Type B pancreatic cell (in vitro differentiated cells): Measurements from ENCODE around the gene NCF1. TPM values are rescaled to one million over a fixed set of nuclear protein-coding genes. Genes with fewer than 3 reads are reported as not detected.
"Not testable (repeated sequence)": the region's sequence is repeated elsewhere in the genome, so short reads cannot be mapped to it uniquely, and the experiment has no call there.

Experiments
- DNase-seq: peaks from one replicate; pipeline ENCODE4 v3.0.0; 2021; ENCODE audit warnings: mixed read lengths; ENCODE audit not compliant: unreplicated experiment; ENCODE audit errors: extremely low spot score
- H3K27ac Mint-ChIP-seq: 2 replicates; pipeline ENCODE4 v1.8.0; 2021; ENCODE audit warnings: mild to moderate bottlenecking, mixed read lengths
- H3K27me3 Mint-ChIP-seq: 2 replicates; pipeline ENCODE4 v1.8.0; 2021; ENCODE audit warnings: mixed read lengths
- H3K36me3 Mint-ChIP-seq: 2 replicates; pipeline ENCODE4 v1.8.0; 2021; ENCODE audit warnings: mixed read lengths
- H3K4me1 Mint-ChIP-seq: one replicate; pipeline ENCODE4 v1.8.0; 2021; ENCODE audit warnings: mixed read lengths; ENCODE audit not compliant: unreplicated experiment
- H3K4me3 Mint-ChIP-seq: 2 replicates; pipeline ENCODE4 v1.8.0; 2021; ENCODE audit warnings: mild to moderate bottlenecking, mixed read lengths
- H3K9me3 Mint-ChIP-seq: 2 replicates; pipeline ENCODE4 v1.8.0; 2021; ENCODE audit warnings: mixed read lengths
- long read RNA-seq: library from polyadenylated mRNA; unstranded; transcript quantifications from one replicate; pipeline ENCODE4 v2.0.0, GENCODE V29; 2020
- total RNA-seq: library from RNA; stranded (reverse); gene quantifications from 2 replicates; pipeline ENCODE4 v1.2.1, GENCODE V29; 2021; ENCODE audit warnings: low replicate concordance
- TF ChIP-seq, protein P1 (sequence below): fragments of 200-600 bp; sonication (generic); conservative IDR thresholded peaks from 2 replicates; pipeline ENCODE4 v1.5.0; 2021; ENCODE audit warnings: antibody characterized with exemption, mild to moderate bottlenecking

NCF1 gene
- not detected in 2 replicates for total RNA-seq
- long read RNA-seq = 0 reads

GRCh38 chr7:74773760-74774750 lies at the start of gene NCF1:
Gene NCF1, plus strand, starts transcription at chr7:74774011. Its CDS starts 21 bp downstream, at chr7:74774032.
- H3K4me3 Mint-ChIP-seq, H3K4me1 Mint-ChIP-seq, DNase-seq, H3K27ac Mint-ChIP-seq, H3K36me3 Mint-ChIP-seq, H3K27me3 Mint-ChIP-seq, H3K9me3 Mint-ChIP-seq: not testable (repeated sequence)

- Mint-ChIP-seq H3K36me3 (peaks cover 16% of the 10 kb centered on the region), H3K9me3 (no peaks in the 10 kb centered on the region), H3K27me3 (no peaks in the 10 kb centered on the region), H3K27ac (no peak overlapping the region), H3K4me3 (no peak overlapping the region), H3K4me1 (peaks cover 5% of the 10 kb centered on the region)
- no peak for DNase-seq
- TF ChIP-seq, protein P1, sequence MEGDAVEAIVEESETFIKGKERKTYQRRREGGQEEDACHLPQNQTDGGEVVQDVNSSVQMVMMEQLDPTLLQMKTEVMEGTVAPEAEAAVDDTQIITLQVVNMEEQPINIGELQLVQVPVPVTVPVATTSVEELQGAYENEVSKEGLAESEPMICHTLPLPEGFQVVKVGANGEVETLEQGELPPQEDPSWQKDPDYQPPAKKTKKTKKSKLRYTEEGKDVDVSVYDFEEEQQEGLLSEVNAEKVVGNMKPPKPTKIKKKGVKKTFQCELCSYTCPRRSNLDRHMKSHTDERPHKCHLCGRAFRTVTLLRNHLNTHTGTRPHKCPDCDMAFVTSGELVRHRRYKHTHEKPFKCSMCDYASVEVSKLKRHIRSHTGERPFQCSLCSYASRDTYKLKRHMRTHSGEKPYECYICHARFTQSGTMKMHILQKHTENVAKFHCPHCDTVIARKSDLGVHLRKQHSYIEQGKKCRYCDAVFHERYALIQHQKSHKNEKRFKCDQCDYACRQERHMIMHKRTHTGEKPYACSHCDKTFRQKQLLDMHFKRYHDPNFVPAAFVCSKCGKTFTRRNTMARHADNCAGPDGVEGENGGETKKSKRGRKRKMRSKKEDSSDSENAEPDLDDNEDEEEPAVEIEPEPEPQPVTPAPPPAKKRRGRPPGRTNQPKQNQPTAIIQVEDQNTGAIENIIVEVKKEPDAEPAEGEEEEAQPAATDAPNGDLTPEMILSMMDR = no peak
Observed at GRCh38 chr7:74725840-74726239, 48.0 kb upstream of the NCF1 start.

- H3K9me3 Mint-ChIP-seq = no peaks in the 10 kb centered on the region
- no peak overlapping the region for H3K4me3 Mint-ChIP-seq
- DNase-seq = no peak
- TF ChIP-seq, protein P1 = no peak
- peaks cover 5% of the 10 kb centered on the region for H3K4me1 Mint-ChIP-seq
- H3K36me3 Mint-ChIP-seq = peaks cover 16% of the 10 kb centered on the region
- no peak overlapping the region for H3K27ac Mint-ChIP-seq
- no peaks in the 10 kb centered on the region for H3K27me3 Mint-ChIP-seq
Observed at GRCh38 chr7:74726309-74727101, 47.3 kb upstream of the NCF1 start.

DNA sequence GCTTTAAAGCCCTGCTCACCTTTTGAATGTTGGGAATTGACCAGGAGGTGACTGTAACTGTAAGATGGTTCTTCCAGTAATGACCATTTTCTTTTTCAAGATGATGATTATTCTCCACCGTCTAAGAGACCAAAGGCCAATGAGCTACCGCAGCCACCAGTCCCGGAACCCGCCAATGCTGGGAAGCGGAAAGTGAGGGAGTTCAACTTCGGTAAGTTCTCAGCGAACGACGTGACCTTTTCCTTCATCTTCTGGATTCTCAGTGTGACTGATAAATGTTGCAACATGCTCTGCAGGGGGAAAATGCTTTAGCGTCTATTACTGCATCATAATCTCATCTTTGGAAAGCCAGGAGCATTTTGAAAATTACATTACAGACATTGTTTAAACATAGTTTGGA lies 45.1 kb upstream of the NCF1 start:
- not testable (repeated sequence) for H3K4me1 Mint-ChIP-seq

DNA sequence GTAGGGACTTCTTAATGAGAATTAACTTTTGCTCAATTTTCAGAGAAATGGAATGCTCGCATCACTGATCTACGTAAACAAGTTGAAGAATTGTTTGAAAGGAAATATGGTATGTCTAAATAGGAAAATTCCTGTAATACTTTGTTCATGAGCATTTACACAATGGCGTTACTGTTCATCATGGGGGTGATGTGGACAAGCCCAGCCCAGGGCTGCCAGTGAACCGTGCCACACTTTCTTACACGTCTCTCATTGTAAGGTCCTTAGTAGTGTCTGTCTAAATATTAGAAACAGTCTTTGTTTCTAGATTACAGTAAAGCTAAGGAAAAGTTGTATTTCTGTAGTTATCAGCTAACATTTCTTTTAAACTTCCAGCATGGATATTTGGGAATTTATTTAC lies 43.6 kb upstream of the NCF1 start:
- not testable (repeated sequence) for H3K27me3 Mint-ChIP-seq, H3K4me1 Mint-ChIP-seq, DNase-seq, H3K27ac Mint-ChIP-seq, H3K4me3 Mint-ChIP-seq, H3K9me3 Mint-ChIP-seq, H3K36me3 Mint-ChIP-seq

More for the DNA sequence above, 45.1 kb upstream of the NCF1 start:
- not testable (repeated sequence) for DNase-seq, H3K27ac Mint-ChIP-seq, H3K9me3 Mint-ChIP-seq, H3K27me3 Mint-ChIP-seq, H3K4me3 Mint-ChIP-seq, H3K36me3 Mint-ChIP-seq

DNA sequence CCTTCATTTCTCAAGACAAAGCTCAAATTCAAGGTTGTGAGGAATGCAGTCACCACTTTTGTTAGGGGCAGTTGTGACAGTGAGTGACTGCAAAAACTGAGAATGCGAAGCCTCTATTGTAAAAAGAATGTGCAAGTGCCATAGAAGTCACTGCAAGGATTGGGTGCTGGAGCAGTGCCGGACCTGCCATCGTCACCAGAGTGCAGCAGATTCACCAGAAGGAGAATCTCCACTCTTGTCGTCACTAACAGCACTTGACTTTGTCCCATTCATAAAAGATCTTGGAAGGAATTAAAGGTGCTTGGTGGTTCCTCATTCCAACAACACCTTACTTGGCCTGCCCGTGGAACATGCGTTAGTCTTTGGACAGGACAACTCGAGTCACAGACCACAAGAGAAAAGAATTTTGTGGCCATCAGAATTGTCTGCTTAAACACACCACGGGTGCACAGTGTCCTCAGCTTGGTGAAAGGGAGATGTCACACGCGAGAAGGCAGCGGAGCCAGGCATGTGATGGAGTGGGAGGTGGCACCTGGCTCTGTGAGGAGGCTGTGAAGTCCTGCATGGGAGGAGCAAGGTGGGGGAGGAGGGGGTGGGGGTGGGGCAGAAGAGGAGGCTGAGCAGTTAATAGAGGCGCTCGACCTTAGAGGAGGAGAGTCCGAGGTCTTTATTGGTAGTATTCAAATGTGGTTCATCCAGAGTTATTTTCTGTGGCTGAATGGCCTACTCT lies 33.7 kb upstream of the NCF1 start:
- H3K36me3 Mint-ChIP-seq, DNase-seq, H3K27me3 Mint-ChIP-seq, H3K27ac Mint-ChIP-seq, H3K4me3 Mint-ChIP-seq, H3K9me3 Mint-ChIP-seq, H3K4me1 Mint-ChIP-seq: not testable (repeated sequence)

DNA sequence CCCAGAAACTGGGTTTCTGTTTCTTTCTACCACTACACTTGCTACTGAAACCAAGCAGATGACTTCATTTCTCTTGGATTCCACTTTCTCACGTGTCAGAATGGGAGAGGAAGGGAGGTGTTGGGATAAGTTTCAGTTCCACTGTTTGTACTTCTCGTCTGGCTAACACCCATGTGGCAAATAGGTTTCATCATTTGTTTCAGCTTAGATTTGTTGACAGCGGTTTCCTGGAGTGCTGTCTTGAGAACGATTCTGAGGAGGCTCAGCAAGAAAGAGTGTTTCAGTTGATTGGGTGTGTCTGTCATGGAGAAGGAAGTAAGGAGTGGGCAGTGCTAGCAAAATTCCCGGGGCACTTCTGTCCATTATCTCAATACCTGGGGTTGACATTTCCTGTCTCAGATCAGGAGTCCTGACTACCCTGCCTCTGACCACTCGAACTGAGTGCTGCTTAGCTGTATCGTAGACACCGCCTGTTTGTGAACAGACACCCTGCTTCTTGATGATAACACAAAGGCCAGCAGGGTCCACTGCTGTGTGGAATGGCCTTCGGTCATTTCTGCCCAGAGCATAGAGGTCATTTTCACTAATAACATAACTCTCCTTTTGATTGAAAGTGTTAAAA lies 29.8 kb upstream of the NCF1 start:
- H3K9me3 Mint-ChIP-seq, DNase-seq, H3K27ac Mint-ChIP-seq, H3K36me3 Mint-ChIP-seq, H3K4me3 Mint-ChIP-seq, H3K4me1 Mint-ChIP-seq, H3K27me3 Mint-ChIP-seq: not testable (repeated sequence)

DNA sequence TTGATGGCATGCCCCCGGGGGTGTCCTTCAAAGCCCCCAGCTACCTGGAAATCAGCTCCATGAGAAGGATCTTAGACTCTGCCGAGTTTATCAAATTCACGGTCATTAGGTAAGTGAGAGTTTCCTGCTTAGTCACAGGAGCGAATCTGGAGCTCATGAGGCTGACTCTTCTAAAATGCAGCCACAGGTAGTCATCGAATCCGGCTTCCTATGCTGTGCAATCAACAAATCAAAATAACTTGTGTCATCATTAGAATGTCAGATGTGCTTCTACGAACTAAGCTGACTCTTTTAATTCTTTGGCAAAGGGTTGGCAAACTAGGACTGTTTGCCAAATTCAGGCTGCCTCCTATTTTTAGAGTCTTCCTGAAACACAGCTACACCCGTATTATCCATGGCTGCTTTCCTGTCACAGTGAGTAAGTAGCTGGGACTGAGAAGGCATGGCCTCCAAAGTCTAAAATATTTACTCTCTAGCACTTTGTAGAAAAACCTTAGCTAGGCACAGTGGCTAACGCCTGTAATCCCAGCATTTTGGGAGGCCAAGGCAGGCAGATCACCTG lies 19.8 kb upstream of the NCF1 start:
- not testable (repeated sequence) for H3K27ac Mint-ChIP-seq, H3K4me3 Mint-ChIP-seq, H3K9me3 Mint-ChIP-seq, H3K36me3 Mint-ChIP-seq, H3K27me3 Mint-ChIP-seq, DNase-seq, H3K4me1 Mint-ChIP-seq

GRCh38 chr7:74756673-74757072 lies 17.1 kb upstream of the NCF1 start:
- H3K4me3 Mint-ChIP-seq, H3K27ac Mint-ChIP-seq, H3K36me3 Mint-ChIP-seq, H3K27me3 Mint-ChIP-seq, H3K4me1 Mint-ChIP-seq, H3K9me3 Mint-ChIP-seq, DNase-seq: not testable (repeated sequence)

DNA sequence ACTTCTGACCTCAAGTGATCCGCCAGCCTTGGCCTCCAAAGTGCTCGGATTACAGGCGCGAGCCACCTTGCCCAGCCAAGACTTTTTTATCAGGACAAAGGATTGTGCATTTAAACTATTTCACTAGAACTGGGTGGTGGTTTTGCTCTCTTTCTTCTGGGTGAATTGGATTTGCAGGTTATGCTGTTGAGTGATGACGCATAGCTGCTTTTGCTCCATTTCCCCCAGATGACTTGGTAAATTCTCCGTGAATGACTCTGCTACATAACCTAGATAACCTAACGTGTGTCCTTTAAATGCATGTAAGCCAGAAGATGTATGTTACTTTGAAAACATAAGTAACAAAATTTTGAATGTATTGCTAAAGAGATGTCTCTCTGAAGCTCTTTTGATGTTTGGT lies 15.5 kb upstream of the NCF1 start:
- not testable (repeated sequence) for H3K4me1 Mint-ChIP-seq, H3K27ac Mint-ChIP-seq, H3K27me3 Mint-ChIP-seq, H3K36me3 Mint-ChIP-seq, DNase-seq, H3K4me3 Mint-ChIP-seq, H3K9me3 Mint-ChIP-seq

DNA sequence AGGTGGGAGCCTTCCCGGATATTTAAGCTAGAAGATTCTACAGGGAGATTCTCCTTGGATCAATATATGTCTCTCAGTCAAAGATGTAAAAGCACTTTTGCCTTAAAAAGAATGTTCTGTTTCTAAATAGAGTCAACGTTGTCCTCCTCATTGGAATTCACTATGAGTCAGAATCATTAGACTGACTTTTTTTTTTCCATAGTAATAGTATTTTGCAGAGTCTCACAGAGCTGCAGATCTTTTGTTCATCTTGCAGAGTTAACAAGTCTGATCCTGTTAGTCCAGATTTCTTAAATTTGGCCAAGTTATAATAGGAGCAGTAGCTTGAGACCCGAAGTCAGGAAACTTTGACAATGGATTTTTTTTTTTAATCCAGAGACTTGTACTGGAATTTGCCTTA lies 14.8 kb upstream of the NCF1 start:
- H3K27me3 Mint-ChIP-seq, H3K4me3 Mint-ChIP-seq, DNase-seq, H3K27ac Mint-ChIP-seq, H3K4me1 Mint-ChIP-seq, H3K9me3 Mint-ChIP-seq, H3K36me3 Mint-ChIP-seq: not testable (repeated sequence)
